Measurements from ENCODE around the gene CHM.

Gene CHM

GRCh38 chrX:85907316-85907715 is 140.0 kb downstream of the CHM start:
- DNase-seq (ENCODE audit: low read depth): no peak

GRCh38 chrX:85906399-85906798 is 141.0 kb downstream of the CHM start:
- no peak for DNase-seq (ENCODE audit: low read depth)

GRCh38 chrX:85905851-85906250 is 141.5 kb downstream of the CHM start:
- no peak for DNase-seq (ENCODE audit: low read depth)

GRCh38 chrX:85903692-85904471 is 143.5 kb downstream of the CHM start:
- DNase-seq (ENCODE audit: low read depth): no peak

GRCh38 chrX:85897362-85898126 is 149.8 kb downstream of the CHM start:
- DNase-seq (ENCODE audit: low read depth): no peak

- no peak for DNase-seq (ENCODE audit: low read depth)
Observed at GRCh38 chrX:85882601-85883000, 164.8 kb downstream of the CHM start.

- no peak for DNase-seq (ENCODE audit: low read depth)
Observed at GRCh38 chrX:85870585-85870984, 176.8 kb downstream of the CHM start.

- DNase-seq (ENCODE audit: low read depth): no peak
Observed at GRCh38 chrX:85865324-85865723, 182.0 kb downstream of the CHM start.

GRCh38 chrX:85859426-85859825 is 187.9 kb downstream of the CHM start:
- DNase-seq (ENCODE audit: low read depth): no peak

- no peak for DNase-seq (ENCODE audit: low read depth)
Observed at GRCh38 chrX:85851418-85851817, 195.9 kb downstream of the CHM start.

GRCh38 chrX:85836868-85837267 is 210.5 kb downstream of the CHM start:
- DNase-seq (ENCODE audit: low read depth): no peak

GRCh38 chrX:85828771-85829170 is 218.6 kb downstream of the CHM start:
- DNase-seq (ENCODE audit: low read depth): no peak

- no peak for DNase-seq (ENCODE audit: low read depth)
Observed at GRCh38 chrX:85815203-85815751, 232.1 kb downstream of the CHM start.
